OCI-LY3 (cell line): ENCODE measurements around the gene MRPL20.
"Not testable (repeated sequence)": the region's sequence is repeated elsewhere in the genome, so short reads cannot be mapped to it uniquely, and the experiment has no call there.

Experiments used
- H2AFZ ChIP-seq: fragments of 200-600, 300-600 bp; shearing (Covaris generic); 2 replicates; pipeline ENCODE4 v1.6.0; 2014; ENCODE audit warnings: antibody characterized with exemption, low read depth, low read length
- H3K27ac ChIP-seq: fragments of 200-600, 300-600 bp; sonication (generic); 2 replicates; pipeline ENCODE4 v1.5.1; 2014; ENCODE audit warnings: mild to moderate bottlenecking, low read length, moderate library complexity, mixed read lengths
- H3K27me3 ChIP-seq: fragments of 200-600, 300-600 bp; sonication (generic); 2 replicates; pipeline ENCODE4 v1.6.1; 2014; ENCODE audit warnings: low read depth, low read length, mixed read lengths
- H3K36me3 ChIP-seq: fragments of 200-600, 300-600 bp; sonication (generic); replicated peaks from 2 replicates; pipeline ENCODE3; 2014; ENCODE audit warnings: low read depth, low read length, mixed read lengths
- H3K4me1 ChIP-seq: fragments of 300-600, 200-600 bp; sonication (generic); 2 replicates; pipeline ENCODE4 v1.6.1; 2014; ENCODE audit warnings: low read length, mixed read lengths
- H3K4me2 ChIP-seq: fragments of 200-600, 300-600 bp; sonication (generic); 2 replicates; pipeline ENCODE4 v1.6.1; 2014; ENCODE audit warnings: low read length, mixed read lengths
- H3K4me3 ChIP-seq: fragments of 300-600, 200-600 bp; sonication (generic); 2 replicates; pipeline ENCODE4 v1.5.1; 2014; ENCODE audit warnings: antibody characterized with exemption, mild to moderate bottlenecking, low read length, moderate library complexity
- H3K79me2 ChIP-seq: fragments of 300-600, 200-600 bp; shearing (Covaris generic); 2 replicates; pipeline ENCODE4 v1.6.1; 2014; ENCODE audit warnings: mild to moderate bottlenecking, low read length, mixed read lengths
- H3K9ac ChIP-seq: fragments of 300-600, 200-600 bp; shearing (Covaris generic); 2 replicates; pipeline ENCODE4 v1.6.0; 2014; ENCODE audit warnings: mild to moderate bottlenecking, low read length, moderate library complexity
- H3K9me3 ChIP-seq: fragments of 200-600, 300-600 bp; shearing (Covaris generic); 2 replicates; pipeline ENCODE4 v1.6.1; 2014; ENCODE audit warnings: low read length, mixed read lengths; ENCODE audit not compliant: insufficient read depth
- H4K20me1 ChIP-seq: fragments of 200-600, 300-600 bp; sonication (generic); 2 replicates; pipeline ENCODE4 v1.6.1; 2016; ENCODE audit warnings: low read length, mixed read lengths; ENCODE audit not compliant: insufficient read depth
- EZH2phosphoT487 ChIP-seq: fragments of 200-600 bp; shearing (Covaris generic); IDR thresholded peaks from 2 replicates; pipeline ENCODE4 v1.6.1; 2018; ENCODE audit warnings: antibody characterized with exemption, mixed run types, low read depth
- TF ChIP-seq, protein P1 (sequence below): fragments of 200-600, 300-600 bp; sonication (generic); IDR thresholded peaks from 2 replicates; pipeline ENCODE4 v1.5.1; 2014; ENCODE audit warnings: antibody characterized with exemption, low read length, low read depth

Gene MRPL20

DNA sequence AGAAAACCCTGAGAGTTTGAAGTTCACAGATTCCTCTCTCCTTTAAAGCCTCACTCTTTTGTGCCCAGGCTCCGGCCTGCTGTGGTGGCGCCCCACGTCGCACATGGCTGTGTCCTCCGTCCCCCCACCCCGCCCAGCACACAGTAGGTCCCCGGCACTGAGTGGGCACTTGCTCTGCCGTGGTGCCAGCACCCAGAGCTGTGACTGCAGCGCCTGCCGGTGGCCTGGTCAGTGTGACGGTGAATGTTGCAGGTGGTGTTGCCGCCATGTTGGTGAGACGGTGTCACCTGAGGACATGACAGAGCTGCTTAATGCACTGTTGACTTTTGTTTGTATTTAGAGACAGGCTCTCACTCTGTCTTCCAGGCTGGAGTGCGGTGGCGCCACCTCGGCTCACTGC is 45.8 kb upstream of the MRPL20 start:
- Histone ChIP-seq H3K9ac (no peak overlapping the region), H3K4me1 (no peaks in the 10 kb centered on the region), H3K4me3 (no peak overlapping the region), H3K27ac (no peak overlapping the region), H3K9me3 (no peaks in the 10 kb centered on the region), H3K79me2 (no peaks in the 10 kb centered on the region), H3K36me3 (no peaks in the 10 kb centered on the region), H4K20me1 (no peaks in the 10 kb centered on the region), H2AFZ (no peak overlapping the region), H3K27me3 (no peaks in the 10 kb centered on the region), H3K4me2 (no peak overlapping the region)
- TF ChIP-seq, protein P1, sequence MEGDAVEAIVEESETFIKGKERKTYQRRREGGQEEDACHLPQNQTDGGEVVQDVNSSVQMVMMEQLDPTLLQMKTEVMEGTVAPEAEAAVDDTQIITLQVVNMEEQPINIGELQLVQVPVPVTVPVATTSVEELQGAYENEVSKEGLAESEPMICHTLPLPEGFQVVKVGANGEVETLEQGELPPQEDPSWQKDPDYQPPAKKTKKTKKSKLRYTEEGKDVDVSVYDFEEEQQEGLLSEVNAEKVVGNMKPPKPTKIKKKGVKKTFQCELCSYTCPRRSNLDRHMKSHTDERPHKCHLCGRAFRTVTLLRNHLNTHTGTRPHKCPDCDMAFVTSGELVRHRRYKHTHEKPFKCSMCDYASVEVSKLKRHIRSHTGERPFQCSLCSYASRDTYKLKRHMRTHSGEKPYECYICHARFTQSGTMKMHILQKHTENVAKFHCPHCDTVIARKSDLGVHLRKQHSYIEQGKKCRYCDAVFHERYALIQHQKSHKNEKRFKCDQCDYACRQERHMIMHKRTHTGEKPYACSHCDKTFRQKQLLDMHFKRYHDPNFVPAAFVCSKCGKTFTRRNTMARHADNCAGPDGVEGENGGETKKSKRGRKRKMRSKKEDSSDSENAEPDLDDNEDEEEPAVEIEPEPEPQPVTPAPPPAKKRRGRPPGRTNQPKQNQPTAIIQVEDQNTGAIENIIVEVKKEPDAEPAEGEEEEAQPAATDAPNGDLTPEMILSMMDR, result no peak
- no peak for TF ChIP-seq EZH2phosphoT487

DNA sequence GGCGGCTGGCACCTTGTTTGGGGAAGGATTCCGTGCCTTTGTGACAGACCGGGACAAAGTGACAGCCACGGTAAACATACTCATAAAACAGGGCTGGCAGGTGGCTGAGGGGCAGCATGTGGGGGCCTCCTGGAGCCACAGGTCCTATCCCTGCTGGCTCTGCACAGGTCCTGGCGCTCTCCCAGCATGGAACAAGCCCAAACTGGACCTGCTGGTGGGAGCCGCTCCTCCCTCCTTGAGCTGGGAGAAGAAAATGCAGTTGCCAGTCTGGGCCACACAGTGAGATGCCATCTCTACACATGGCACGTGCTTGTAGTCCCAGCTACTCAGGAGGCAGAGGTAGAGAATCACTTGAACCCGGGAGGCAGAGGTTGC is 45.3 kb upstream of the MRPL20 start:
- H3K27me3 ChIP-seq, H3K4me3 ChIP-seq, H3K9ac ChIP-seq, H3K4me1 ChIP-seq, H2AFZ ChIP-seq, H3K79me2 ChIP-seq, H3K27ac ChIP-seq, H3K9me3 ChIP-seq, H3K4me2 ChIP-seq, H4K20me1 ChIP-seq, H3K36me3 ChIP-seq: not testable (repeated sequence)

- Histone ChIP-seq H3K36me3 (no peaks in the 10 kb centered on the region), H3K27me3 (no peaks in the 10 kb centered on the region), H4K20me1 (no peaks in the 10 kb centered on the region), H3K4me2 (no peak overlapping the region), H3K9me3 (no peaks in the 10 kb centered on the region), H3K4me1 (no peaks in the 10 kb centered on the region), H3K4me3 (no peak overlapping the region), H2AFZ (no peak overlapping the region), H3K27ac (no peak overlapping the region), H3K79me2 (no peaks in the 10 kb centered on the region), H3K9ac (no peak overlapping the region)
- TF ChIP-seq, protein P1, result no peak
- TF ChIP-seq EZH2phosphoT487, result no peak
Observed at GRCh38 chr1:1451696-1452364, 44.7 kb upstream of the MRPL20 start.

GRCh38 chr1:1450616-1451015 is 43.5 kb upstream of the MRPL20 start:
- not testable (repeated sequence) for H3K36me3 ChIP-seq, H3K9ac ChIP-seq, H3K4me3 ChIP-seq, H2AFZ ChIP-seq, H3K27me3 ChIP-seq, H3K9me3 ChIP-seq, H4K20me1 ChIP-seq, H3K79me2 ChIP-seq, H3K27ac ChIP-seq, H3K4me2 ChIP-seq, H3K4me1 ChIP-seq

DNA sequence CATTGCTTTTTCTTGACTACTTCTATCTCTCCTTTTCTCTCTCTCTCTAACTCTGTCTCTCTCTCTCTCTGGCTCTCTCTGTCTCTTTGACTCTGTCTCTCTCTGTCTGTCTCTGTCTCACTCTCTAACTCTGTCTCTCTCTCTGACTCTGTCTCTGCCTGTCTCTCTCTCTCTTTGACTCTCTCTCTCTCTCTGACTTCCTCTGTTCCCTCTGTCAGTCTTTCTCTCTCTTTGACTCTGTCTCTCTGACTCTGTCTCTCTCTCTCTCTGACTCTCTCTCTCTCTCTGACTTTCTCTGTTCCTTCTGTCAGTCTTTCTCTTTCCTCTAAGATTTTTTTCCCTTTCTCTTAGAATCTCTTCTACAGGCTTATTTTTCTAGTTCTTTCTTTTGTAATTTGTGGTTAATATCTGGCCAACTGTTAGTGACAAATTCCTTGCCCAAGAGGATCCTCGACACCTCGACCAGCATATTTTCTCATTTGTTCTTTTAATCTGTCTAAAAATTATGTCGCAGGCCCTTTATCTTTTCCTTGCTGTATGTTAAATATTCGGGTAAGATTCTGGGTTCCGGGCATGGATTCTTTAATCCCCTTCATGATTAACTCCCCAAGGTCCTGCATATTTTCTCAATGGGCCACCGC is 42.1 kb upstream of the MRPL20 start, which contains the start of gene ATAD3C:
Gene ATAD3C (plus strand): TSS at position 591 of the 641 bp plus-strand sequence. CDS start 995 bp downstream, outside the sequence.
- no peaks in the 10 kb centered on the region for H3K9me3 ChIP-seq
- H3K79me2 ChIP-seq, result no peaks in the 10 kb centered on the region
- H3K4me2 ChIP-seq, result no peak within 1 kb of the TSS
- H3K4me1 ChIP-seq, result no peaks in the 10 kb centered on the region
- no peak within 1 kb of the TSS for H3K4me3 ChIP-seq
- no peaks in the 10 kb centered on the region for H3K27me3 ChIP-seq
- H4K20me1 ChIP-seq, result no peaks in the 10 kb centered on the region
- no peak within 1 kb of the TSS for H2AFZ ChIP-seq
- no peak within 1 kb of the TSS for H3K9ac ChIP-seq
- TF ChIP-seq, protein P1, result no peak
- no peak for TF ChIP-seq EZH2phosphoT487
- H3K27ac ChIP-seq, result no peak within 1 kb of the TSS
- H3K36me3 ChIP-seq, result no peaks in the 10 kb centered on the region

DNA sequence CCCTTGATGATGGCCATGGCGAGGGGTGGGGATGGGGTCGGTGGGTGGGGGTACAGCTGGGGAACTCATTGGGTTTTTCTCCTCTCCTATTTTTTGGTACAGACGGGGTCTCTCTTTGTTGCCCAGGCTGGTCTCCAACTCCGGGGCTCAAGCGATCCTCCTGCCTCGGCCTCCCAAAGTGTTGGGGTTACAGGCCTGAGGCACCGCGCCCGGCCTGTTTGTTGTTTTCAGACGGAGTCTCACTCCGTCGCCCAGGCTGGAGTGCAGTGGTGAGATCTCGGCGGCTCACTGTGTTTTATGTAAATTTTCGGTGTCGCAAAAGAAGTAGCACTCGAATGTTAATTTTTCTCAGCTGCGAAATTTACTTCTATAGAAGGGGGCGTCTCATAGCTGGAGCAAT is 39.5 kb upstream of the MRPL20 start:
- not testable (repeated sequence) for H3K27ac ChIP-seq, H3K36me3 ChIP-seq, H4K20me1 ChIP-seq, H3K4me3 ChIP-seq, H3K9ac ChIP-seq, H3K79me2 ChIP-seq, H3K4me2 ChIP-seq, H3K4me1 ChIP-seq, H3K9me3 ChIP-seq, H2AFZ ChIP-seq, H3K27me3 ChIP-seq
